ENCODE data around the gene ALK.
A peak's percentile ranks its signal among the peaks of the same experiment; 100 is the strongest.

Gene ALK

GRCh38 chr2:29606104-29607037 lies 315.0 kb downstream of the ALK start:
- DNase-seq (ENCODE audit: low read depth), result peak; percentile 94

- DNase-seq (ENCODE audit: low read depth), result no peak
These were observed 318.0 kb downstream of the ALK start for GRCh38 chr2:29603341-29603740.

- peak; percentile 4 for DNase-seq (ENCODE audit: low read depth)
These were observed 319.5 kb downstream of the ALK start for GRCh38 chr2:29601872-29602271.

- DNase-seq (ENCODE audit: low read depth), result no peak
These were observed 320.1 kb downstream of the ALK start for GRCh38 chr2:29601321-29601720.

GRCh38 chr2:29599946-29600345 lies 321.4 kb downstream of the ALK start:
- no peak for DNase-seq (ENCODE audit: low read depth)

GRCh38 chr2:29598978-29599377 lies 322.4 kb downstream of the ALK start:
- DNase-seq (ENCODE audit: low read depth), result no peak

GRCh38 chr2:29597035-29597434 lies 324.4 kb downstream of the ALK start:
- no peak for DNase-seq (ENCODE audit: low read depth)

GRCh38 chr2:29596584-29596983 lies 324.8 kb downstream of the ALK start:
- no peak for DNase-seq (ENCODE audit: low read depth)

GRCh38 chr2:29591600-29591999 lies 329.8 kb downstream of the ALK start:
- no peak for DNase-seq (ENCODE audit: low read depth)

- DNase-seq (ENCODE audit: low read depth), result no peak
These were observed 331.2 kb downstream of the ALK start for GRCh38 chr2:29590211-29590610.

- DNase-seq (ENCODE audit: low read depth), result no peak
These were observed 331.8 kb downstream of the ALK start for GRCh38 chr2:29589440-29590103.

GRCh38 chr2:29587402-29588190 lies 333.8 kb downstream of the ALK start:
- DNase-seq (ENCODE audit: low read depth), result no peak

GRCh38 chr2:29586919-29587318 lies 334.5 kb downstream of the ALK start:
- DNase-seq (ENCODE audit: low read depth), result no peak

GRCh38 chr2:29583548-29584156 lies 337.7 kb downstream of the ALK start:
- DNase-seq (ENCODE audit: low read depth), result no peak

GRCh38 chr2:29583104-29583503 lies 338.3 kb downstream of the ALK start:
- DNase-seq (ENCODE audit: low read depth), result no peak

GRCh38 chr2:29582062-29582461 lies 339.3 kb downstream of the ALK start:
- no peak for DNase-seq (ENCODE audit: low read depth)

GRCh38 chr2:29580223-29580622 lies 341.2 kb downstream of the ALK start:
- DNase-seq (ENCODE audit: low read depth), result peak; percentile 56

- no peak for DNase-seq (ENCODE audit: low read depth)
These were observed 341.8 kb downstream of the ALK start for GRCh38 chr2:29579495-29580169.

- DNase-seq (ENCODE audit: low read depth), result no peak
These were observed 343.2 kb downstream of the ALK start for GRCh38 chr2:29578084-29578598.

GRCh38 chr2:29576231-29576630 lies 345.2 kb downstream of the ALK start:
- no peak for DNase-seq (ENCODE audit: low read depth)

GRCh38 chr2:29575370-29575890 lies 346.0 kb downstream of the ALK start:
- DNase-seq (ENCODE audit: low read depth), result no peak

Data from EH (cell line).